HG03571 (cell line): ENCODE data around the gene DUOX1.
A peak's percentile ranks its signal among the peaks of the same experiment; 100 is the strongest.

ENCODE experiments used
- ATAC-seq: cut with Tn5 transposase; IDR thresholded peaks from one replicate; pipeline ENCODE4 v1.9.1; 2021; ENCODE audit not compliant: unreplicated experiment

The DUOX1 gene

DNA sequence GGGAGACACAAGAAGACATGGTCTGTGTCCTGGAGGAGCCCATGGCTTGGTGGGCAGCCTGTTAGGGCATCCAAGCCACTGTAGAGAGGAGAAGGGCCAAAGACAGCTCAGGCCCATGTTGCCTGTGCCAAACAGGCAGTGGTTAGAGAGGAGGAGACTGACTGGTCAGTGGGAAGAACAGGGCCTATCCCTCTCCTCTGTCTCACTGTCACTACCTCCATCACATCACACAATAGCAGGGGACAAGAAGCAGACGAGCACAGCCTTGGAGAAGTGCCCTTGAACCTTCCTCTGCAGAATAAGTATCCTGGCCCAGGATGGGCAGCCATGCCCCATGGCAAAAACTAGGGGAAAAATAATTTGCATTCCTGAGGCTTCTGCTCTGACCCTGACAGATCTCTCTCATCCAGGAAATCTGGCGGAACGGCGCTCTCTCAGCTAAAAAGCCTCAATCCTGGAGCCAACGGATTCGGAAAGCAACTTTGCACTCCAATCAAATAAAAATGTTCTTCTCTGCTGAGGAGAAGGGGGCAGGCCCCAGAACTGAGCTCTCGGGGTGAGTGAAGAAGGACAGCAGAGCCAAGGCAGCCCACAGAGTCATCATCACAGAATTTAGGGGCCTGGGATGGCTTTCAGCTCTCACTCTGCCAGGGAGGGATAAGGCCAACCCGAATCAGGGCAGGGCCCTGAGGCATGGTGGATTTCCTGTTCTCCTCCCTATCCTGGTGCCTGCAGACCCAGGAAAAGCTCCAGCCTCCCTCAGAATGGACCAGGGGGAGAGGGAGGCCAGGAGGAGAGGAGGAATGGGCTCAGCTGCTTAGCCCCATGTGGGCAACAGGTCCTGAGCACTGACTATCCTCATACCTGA, 56.3 kb downstream of the DUOX1 start:
- no peak for ATAC-seq

DNA sequence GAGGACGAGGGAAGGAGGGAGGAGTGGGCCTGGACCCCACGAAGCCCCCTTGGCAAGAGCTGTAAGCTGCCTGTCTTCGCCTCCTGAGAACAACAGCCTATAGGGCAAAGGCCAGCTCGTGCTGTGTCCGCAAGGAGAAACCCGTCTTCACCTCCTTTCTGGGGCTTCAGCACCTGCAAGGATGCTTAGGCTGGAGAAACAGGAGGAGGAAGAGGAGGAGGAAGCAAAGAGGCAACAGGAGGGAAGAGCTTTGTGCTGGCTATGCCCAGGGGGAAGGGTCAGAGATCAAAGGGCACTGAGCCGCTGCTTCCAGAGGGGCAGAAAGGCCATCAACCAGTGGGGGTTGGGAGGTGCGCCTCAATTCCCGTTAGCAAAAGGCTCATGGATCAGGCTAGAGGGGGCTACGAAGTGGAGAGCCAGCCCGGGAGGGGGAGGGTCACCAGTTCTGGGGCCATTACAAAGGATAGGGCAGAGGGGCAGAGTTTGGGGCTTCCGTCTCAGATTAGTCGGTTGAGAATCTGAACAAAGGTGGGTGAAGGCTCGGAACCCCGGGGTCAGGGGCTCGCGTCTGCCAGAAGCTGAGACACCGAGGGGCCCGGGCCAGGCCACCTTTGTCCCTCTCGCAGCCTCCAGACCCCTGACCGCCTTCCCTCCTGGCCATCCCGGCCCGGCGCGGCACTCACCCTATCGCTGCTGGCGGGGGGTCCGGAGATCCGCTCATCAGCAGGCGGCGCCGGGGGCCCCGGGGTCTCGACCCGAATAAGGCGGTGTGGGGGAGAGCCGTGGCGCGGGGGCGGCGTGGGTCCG, 57.2 kb downstream of the DUOX1 start:
- no peak for ATAC-seq

DNA sequence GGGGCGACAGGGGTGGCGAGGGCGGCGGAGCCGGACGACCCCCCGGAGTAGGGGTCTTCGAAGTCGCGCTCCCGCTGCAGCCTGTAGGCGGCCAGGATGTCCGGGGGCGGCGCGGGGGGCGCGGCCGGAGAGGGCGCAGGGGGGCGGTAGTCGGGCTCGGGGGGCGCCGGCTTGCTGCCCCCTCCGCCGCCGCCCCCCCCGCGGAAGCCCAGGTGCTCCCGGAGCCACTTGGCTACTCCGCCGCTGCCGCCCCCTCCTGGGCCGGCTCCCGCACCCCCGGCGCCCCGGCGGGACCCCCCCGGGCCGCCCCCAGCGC, 57.7 kb downstream of the DUOX1 start:
- ATAC-seq, result no peak

DNA sequence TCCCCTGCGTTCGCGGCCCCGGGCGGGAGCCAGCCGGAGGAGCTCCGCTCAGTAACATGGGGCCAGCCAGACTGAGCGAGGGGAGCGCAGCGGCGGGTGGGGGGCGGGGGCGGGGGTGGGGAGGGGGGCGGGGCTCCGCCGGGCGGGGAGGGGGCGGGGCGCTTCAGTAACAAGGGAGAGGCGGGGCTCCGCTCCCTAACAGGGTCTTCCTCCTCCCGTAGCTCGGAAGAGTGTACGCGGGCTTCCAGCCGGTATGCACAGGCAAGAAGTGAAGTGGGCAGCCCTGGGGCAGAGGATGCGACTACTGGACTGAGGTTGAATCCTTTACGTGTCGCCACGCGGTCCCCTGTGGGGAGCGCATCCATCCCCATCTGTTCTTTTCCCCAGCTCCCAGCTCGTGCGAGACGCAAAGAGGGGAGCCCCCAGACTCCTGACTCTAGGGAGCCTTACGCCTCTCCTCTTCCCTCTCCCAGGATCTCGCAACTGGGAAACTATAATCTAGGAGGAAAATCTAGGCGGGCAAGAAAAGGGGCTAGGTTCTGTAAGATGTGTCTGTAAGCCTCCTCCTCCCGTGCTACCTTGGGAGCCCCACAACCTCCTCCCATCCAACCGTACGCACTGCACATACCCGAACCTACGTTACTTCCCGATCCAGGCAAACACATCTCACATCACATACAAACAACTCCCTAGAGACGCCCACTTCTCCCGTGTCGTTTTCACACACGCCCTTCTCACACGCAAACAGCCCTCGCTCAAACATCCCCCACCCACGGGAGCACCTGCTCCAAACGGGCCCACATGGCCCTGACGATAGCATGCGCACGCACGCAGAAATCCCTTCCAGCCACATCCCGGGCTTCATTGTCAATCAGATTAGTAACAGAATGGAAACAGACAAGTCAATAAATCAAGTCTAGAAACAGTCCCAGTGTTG, 58.4 kb downstream of the DUOX1 start, which contains the start of gene SHF:
Gene SHF, minus strand, starts transcription at position 73 of the 937 bp plus-strand sequence. Its CDS starts 15 bp downstream, at position 58.
- ATAC-seq, result no peak

DNA sequence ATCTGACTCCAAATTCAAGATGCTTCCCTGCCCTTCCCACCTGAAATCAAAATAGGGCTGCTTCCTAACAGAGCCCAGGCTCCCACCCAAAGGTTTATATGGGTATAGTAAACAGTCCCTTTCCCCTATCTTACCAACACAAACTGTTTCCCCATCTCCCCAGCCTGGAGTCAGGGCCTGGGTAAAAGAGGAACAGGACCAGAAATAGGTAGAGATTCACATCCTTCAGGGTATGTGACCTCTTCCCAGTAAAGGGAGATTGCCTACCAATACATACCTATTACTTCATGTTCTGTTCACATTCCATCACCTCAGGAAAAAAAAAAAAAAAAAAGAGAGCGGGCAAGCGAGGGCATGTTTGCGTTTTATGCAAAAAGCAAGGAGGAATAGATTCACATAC, 67.7 kb downstream of the DUOX1 start:
- no peak for ATAC-seq

DNA sequence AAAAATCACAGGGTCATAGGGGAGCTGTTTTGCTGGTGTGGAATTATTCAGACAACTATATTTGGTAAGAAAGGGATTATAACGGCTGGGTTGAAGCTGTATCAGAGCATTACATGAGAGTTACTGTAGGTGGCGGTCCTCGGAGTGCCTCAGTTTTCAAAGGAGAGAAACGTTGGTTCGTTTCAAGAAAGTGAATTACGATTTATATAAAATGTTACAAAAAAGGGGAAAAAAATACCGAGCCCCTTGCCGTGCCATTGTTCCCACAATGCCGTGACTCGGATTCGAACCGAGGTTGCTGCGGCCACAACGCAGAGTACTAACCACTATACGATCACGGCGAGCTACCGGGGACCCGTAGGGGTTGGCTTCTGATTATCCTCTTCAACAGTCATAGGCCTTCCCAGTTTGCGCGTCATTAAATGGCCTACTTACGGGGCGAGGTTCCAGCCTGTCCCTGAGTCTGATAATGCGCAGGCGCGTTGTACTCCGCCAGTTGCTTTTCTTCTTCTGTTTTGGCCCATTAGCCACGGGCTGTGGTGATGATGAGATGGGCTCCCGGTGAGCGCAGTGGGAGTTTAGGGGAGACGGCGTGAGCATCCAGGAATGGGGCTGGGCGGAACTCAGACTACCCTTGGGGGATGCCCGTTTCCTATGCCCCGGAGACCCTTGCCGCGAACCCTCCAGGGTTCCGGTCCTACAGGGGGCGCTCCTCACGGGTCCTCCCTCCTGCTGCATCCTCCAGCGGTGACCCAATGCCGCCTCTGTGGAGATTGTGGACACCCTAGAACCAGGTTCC, 68.7 kb downstream of the DUOX1 start:
- ATAC-seq, result peak; percentile 64

DNA sequence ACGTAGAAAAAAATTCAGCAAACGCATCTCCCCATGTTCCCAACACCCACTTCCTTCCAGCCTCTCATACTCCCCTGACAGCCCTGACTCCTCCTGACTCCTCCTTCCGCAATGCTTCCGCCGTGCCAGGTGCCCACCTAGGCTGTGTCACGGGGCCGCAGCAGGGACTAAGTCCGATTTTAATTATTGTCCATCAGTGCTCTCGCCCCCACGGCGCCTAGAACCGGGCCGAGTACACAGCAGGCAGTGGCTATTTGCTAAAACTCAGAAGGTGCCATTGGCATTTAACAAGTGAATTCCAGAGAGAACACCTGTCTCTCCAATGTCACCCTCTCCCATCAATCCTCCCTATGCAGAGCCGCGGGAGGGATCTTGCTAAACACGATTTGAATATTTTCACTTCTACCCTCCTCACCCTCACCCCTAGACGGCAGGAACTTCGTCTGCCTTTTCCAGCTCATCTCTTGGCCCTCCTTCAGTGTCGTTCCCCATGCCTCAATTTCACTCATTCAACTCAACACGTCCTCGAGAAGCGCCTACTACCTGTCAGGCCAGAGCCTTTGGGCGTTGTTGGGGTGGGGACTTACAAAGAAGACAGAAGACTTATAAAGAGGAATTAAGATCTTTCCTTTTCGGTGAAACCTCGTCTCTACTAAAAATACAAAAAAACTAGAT, 69.5 kb downstream of the DUOX1 start:
- peak; percentile 12 for ATAC-seq

DNA sequence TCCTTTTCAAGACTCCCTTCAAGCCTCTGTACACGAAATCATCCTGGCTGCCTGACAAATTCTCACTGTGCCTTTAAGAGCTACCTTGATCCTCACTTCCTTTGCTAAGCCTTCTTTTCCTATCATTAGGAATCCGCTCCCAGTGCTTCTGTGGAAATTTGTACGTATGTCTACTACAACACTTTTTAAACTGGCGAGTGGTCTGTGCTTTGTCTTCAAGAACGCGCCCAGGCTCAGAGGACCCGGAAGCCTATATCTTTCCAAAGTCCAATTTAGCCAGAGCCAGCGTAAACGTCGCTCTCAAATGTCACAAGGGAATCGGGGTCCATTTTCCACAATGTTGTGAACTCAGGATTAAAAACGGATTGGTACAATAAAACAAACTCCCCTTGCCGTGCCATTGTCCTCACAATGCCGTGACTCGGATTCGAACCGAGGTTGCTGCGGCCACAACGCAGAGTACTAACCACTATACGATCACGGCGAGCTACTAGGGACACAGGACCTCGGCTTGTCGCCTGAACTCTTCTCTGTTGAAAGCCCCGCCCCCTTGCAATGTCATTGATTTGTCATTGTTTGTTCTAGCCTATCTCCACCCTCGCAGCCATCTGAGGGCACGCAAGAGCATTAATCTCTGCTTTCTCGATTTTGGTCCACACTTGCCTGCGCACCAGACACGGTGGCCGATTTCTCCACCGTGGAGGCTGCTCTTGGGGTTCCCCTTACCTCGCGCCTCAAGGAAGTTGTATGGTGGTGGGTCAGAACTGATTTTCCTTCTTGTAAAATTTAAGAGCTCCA, 70.4 kb downstream of the DUOX1 start:
- peak; percentile 46 for ATAC-seq

DNA sequence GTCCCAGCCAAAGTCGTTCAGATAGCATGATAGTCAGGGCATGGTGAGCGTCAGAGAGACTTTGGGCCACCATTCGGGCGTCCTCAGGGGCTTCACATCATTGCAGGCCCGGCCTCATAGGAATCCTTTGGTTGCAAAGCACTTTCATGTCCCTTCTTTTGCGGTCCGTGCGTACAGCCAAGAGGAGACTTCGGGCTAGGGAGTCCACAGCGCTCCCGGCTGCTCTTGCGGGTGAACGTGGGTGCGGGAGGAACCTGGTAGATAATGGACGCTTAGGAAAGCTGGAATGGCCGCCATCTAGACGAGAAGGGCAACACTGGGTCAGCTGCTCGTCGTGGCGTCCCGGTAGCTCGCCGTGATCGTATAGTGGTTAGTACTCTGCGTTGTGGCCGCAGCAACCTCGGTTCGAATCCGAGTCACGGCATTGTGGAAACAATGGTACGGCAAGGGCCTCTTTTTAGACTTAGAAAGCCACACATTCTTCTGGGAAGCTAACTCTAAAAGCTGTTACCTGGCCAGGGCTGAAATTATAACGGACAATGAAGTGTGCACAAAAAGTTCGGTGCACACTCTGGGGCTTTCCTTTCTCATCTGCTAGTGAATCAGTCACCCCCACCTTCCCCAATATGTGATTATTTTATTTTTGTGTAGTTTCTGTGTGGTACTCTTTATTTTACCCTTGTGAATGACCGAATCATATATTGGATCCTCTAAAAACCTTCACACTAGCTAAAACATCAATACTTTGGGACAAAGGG, 71.2 kb downstream of the DUOX1 start:
- no peak for ATAC-seq

DNA sequence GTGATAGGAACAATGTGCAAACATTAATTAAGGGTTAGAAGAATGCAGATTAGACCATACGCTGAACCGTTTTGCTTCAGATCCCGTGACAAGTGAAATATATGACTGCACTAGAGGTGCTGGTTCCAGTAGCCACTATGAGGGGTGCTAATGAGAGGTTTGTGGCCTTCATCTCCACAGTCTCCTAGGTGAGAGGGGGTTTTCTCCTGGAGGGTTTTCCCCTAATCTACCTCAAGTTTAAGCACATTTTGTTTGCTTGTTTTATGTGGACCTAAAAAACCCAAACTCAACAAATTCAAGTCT, 71.7 kb downstream of the DUOX1 start:
- ATAC-seq, result no peak

DNA sequence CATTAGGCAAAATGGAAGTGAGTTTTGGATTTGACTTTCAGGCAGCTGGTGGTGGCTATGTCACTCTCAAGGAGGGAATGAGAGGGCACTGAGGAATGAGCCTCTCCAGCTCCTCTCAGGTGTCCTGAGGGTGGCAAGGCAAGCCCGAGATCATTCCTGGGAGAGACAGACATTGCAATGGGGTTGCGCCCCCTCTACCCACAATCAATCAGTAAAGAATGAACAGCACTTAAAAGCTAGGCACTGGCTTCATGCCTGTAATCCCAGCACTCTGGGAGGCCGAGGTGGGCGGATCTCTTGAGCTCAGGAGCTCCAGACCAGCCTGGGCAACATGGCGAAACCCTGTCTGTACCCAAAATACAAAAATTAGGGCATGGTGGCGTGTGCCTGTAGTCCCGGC, 72.1 kb downstream of the DUOX1 start:
- no peak for ATAC-seq

DNA sequence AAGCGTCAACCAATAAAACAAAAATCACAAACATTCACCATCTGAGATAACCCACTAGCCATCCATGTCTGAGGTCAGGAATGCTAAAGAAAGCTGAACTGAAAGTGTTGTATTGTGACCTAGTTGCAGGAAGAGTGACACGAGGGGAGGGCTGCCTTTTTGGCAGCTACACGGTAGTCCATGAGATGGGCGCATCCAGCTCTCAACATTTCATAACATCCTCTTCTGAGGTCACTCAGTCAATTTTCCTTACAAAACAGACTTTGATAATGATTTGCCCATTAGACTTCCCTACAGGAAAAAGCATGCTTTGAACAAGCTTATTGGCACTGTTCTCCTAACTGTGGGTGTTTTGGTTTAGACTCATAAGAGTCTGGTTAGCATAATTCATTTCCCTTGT, 73.4 kb downstream of the DUOX1 start:
- no peak for ATAC-seq

DNA sequence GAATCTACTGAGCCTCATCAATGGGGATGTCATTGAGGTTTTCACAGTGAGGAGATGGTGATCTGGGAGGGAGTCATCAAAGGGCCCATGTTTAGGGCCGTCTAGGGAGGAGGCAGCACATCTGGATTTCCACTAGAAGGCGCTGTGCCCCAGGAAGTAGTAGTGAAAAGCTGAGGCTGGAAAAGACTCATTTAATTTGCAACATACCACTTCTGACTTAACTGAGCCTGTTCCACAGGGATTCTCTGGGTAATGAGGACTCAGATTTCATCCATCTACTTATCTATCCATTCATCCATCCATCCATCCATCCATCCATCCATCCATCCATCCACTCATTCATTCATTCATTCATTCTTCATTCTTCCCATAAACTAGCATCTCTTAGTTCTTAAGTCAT, 75.4 kb downstream of the DUOX1 start:
- ATAC-seq, result no peak

DNA sequence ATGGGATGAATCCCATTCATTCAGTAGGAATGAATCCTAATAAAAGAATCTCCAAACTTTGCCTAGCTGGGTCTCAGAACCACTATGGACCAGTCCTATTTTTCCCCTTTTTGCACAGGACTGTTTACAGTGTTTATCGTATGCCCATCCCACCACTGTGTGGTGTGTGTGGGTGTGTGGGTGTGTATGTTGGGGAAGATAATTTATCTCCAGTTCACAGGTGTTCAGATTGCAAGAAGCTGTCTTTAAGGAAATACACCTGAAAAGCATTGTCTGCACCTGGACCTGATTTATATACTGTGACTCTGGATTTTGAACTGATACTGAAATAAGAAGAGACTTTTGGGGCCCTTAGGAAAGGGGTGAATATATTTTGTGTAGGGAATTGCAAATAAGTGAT, 82.7 kb downstream of the DUOX1 start:
- no peak for ATAC-seq
